MCF 10A (cell line): ENCODE measurements around the gene AFF4. TPM values are rescaled to one million over a fixed set of nuclear protein-coding genes. Genes with fewer than 3 reads are reported as not detected.

Experiments used
- BruUV-seq: library from RNA; stranded (reverse); fragments of 400-500 nt; replicated peaks from 2 replicates; lab custom pipeline; 2021; lab: Mats Ljungman, UMichigan
- CTCF ChIA-PET: fragments of 300-600 bp; sonication (Branson Sonifier 250); formaldehyde crosslinking; extraction: SDS; loops from one replicate; lab custom pipeline; 2021; ENCODE audit warnings: antibody characterized with exemption, inconsistent platforms; lab: Yijun Ruan, JAX
- POLR2A ChIA-PET: fragments of 300-600, 350-650 bp; sonication (Branson Sonifier 250); formaldehyde crosslinking; extraction: SDS; loops from one replicate; lab custom pipeline; 2020; ENCODE audit warnings: antibody characterized with exemption, inconsistent platforms; lab: Yijun Ruan, JAX
- DNase-seq: peaks from one replicate; pipeline ENCODE4 v3.0.0-alpha.2; 2018; ENCODE audit not compliant: unreplicated experiment
- H3K27ac Mint-ChIP-seq: one replicate; pipeline ENCODE4 v1.8.0; 2022; ENCODE audit warnings: mild to moderate bottlenecking, low read depth, mixed read lengths; ENCODE audit not compliant: unreplicated experiment
- H3K27me3 Mint-ChIP-seq: one replicate; pipeline ENCODE4 v1.8.0; 2022; ENCODE audit warnings: mixed read lengths; ENCODE audit not compliant: insufficient read depth, unreplicated experiment
- H3K36me3 Mint-ChIP-seq: one replicate; pipeline ENCODE4 v1.8.0; 2022; ENCODE audit warnings: mild to moderate bottlenecking, moderate library complexity, mixed read lengths; ENCODE audit not compliant: insufficient read depth, unreplicated experiment
- H3K4me1 Mint-ChIP-seq: one replicate; pipeline ENCODE4 v1.8.0; 2022; ENCODE audit warnings: mixed read lengths; ENCODE audit not compliant: insufficient read depth, unreplicated experiment
- H3K4me3 Mint-ChIP-seq: one replicate; pipeline ENCODE4 v1.8.0; 2022; ENCODE audit warnings: mild to moderate bottlenecking, moderate library complexity, mixed read lengths; ENCODE audit not compliant: unreplicated experiment
- H3K9me3 Mint-ChIP-seq: one replicate; pipeline ENCODE4 v1.8.0; 2022; ENCODE audit warnings: mixed read lengths; ENCODE audit not compliant: unreplicated experiment
- intact Hi-C: fragments of 100-400 bp; cut with micrococcal nuclease; formaldehyde crosslinking; loops from 2 replicates; pipeline ENCODE4 v1.14.1; 2022
- total RNA-seq: library from RNA; stranded (reverse); gene quantifications from 2 replicates; pipeline ENCODE4 v1.2.3, GENCODE V29; 2022
- TF ChIP-seq, protein P1 (sequence below): fragments of 200-600 bp; IDR thresholded peaks from one replicate; pipeline ENCODE4 v1.8.0; 2022; ENCODE audit warnings: antibody characterized with exemption, mild to moderate bottlenecking; ENCODE audit not compliant: unreplicated experiment

AFF4 gene
- total RNA-seq, 1 experiment from 2014 or later = 206 TPM

- no peak for DNase-seq
- Mint-ChIP-seq H3K27me3 (no peaks in the 10 kb centered on the region), H3K9me3 (no peaks in the 10 kb centered on the region), H3K27ac (peak overlapping the region; percentile 86), H3K4me3 (peak overlapping the region; percentile 90), H3K4me1 (peaks cover 21% of the 10 kb centered on the region), H3K36me3 (peaks cover 16% of the 10 kb centered on the region)
- TF ChIP-seq, protein P1, sequence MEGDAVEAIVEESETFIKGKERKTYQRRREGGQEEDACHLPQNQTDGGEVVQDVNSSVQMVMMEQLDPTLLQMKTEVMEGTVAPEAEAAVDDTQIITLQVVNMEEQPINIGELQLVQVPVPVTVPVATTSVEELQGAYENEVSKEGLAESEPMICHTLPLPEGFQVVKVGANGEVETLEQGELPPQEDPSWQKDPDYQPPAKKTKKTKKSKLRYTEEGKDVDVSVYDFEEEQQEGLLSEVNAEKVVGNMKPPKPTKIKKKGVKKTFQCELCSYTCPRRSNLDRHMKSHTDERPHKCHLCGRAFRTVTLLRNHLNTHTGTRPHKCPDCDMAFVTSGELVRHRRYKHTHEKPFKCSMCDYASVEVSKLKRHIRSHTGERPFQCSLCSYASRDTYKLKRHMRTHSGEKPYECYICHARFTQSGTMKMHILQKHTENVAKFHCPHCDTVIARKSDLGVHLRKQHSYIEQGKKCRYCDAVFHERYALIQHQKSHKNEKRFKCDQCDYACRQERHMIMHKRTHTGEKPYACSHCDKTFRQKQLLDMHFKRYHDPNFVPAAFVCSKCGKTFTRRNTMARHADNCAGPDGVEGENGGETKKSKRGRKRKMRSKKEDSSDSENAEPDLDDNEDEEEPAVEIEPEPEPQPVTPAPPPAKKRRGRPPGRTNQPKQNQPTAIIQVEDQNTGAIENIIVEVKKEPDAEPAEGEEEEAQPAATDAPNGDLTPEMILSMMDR = no peak
- ChIA-PET CTCF (interaction anchor here (0.6 to 10.4 kb wide), 11 partner anchors 8 to 287 kb away, joined by 3 to 211 read pairs (median 37); partner anchors contain the start of genes GDF9, LEAP2 and UQCRQ), POLR2A (interaction anchor here (0.6 to 10.9 kb wide), 8 partner anchors 9 to 470 kb away, joined by 3 to 176 read pairs (median 5); partner anchors contain the start of genes GDF9, LEAP2 and UQCRQ)
- BruUV-seq = no TSS peak
- intact Hi-C loops = no loop called here
Observed at GRCh38 chr5:132831095-132831860, 132.2 kb downstream of the AFF4 start.

DNA sequence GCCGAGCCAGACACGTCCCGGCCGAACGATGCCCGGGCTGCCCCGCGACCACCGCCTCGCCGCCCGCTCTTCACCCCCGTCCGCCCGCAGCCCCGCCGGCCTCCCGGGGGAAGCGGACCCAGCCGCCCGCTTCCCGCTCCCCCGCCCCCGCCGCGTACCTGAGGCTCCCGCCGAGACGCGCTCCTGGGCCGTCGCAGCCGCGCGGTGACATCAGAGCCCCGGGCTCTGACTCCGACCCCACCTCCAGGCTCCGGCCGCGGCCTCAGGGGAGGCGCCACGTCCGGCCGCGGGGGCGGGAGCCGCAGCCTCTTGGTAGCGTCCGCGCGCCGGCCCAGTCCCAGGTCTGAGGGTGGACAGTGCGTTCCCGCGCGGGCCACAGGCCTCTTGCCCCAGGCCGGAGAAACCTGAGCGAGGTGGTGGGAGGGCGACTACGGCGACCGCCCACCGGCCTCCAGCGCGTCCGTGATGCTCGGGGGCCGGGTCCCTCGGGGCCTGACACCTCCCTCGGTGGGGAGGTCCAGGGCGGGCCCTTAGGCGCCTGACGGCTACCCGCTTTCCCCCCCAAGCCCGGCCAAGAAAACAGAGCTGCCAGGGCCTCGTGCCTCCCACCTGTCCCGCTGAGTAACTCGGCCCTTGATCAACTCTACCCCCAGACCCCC is 132.9 kb downstream of the AFF4 start, which contains the start of gene SHROOM1:
Gene SHROOM1 (minus strand): TSS at position 212 of the 659 bp plus-strand sequence. CDS start 4,507 bp downstream, outside the sequence.
- Mint-ChIP-seq H3K4me1 (peaks cover 21% of the 10 kb centered on the region), H3K9me3 (no peaks in the 10 kb centered on the region), H3K36me3 (peaks cover 16% of the 10 kb centered on the region), H3K4me3 (peak within 1 kb of the TSS; percentile 90), H3K27me3 (no peaks in the 10 kb centered on the region), H3K27ac (peak within 1 kb of the TSS; percentile 90)
- intact Hi-C loops = loop anchor here (1.0 kb wide), 3 partner anchors 11 to 53 kb away; partner anchors contain the start of genes GDF9 and UQCRQ
- peak; percentile 84 for DNase-seq
- POLR2A ChIA-PET = interaction anchor here (0.6 to 10.9 kb wide), 14 partner anchors 10 to 469 kb away, joined by 3 to 176 read pairs (median 6); partner anchors contain the start of genes GDF9, KIF3A, LEAP2 and RAD50
- TF ChIP-seq, protein P1 = no peak
- TSS peak; percentile 61 for BruUV-seq
- CTCF ChIA-PET = interaction anchor here (0.5 to 10.4 kb wide), 21 partner anchors 9 to 1542 kb away, joined by 3 to 211 read pairs (median 5); partner anchors contain the start of genes GDF9, LEAP2 and UQCRQ

DNA sequence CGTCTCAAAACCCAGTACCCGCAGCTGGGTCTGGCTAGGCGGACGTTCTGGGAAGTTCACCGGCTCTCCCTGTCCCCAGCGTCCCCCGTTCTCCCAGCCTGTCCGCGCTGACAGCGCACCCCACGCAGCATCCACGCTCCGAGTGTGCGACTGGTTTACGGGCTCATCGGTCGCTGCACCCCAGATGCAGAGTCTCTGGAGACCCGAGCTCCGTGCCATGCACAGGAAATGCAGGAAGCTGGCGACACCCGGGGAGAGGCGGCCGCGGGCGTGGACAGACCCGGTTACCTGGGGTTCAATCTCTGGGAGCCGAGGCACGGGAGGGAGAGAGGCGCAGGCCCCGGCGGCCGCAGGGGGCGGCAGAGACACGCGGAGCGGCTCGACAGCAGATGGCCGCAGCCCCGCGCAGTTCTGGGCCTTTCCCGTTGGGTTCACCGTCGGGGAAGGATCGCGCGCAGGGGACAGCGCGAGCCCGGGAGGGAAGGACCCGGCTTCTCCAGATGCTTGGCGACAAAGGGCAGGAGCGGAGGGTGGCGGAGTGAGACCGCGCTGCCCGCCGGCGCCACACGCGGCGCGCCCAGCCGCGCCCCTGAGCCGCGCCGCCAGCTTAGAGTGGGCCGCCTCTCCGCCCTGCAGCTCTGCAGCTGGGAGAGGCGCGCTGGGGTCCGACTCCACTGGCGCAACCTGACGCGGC is 133.5 kb downstream of the AFF4 start:
- no peaks in the 10 kb centered on the region for H3K27me3 Mint-ChIP-seq
- peaks cover 21% of the 10 kb centered on the region for H3K4me1 Mint-ChIP-seq
- H3K27ac Mint-ChIP-seq = peak overlapping the region; percentile 90
- H3K36me3 Mint-ChIP-seq = peaks cover 21% of the 10 kb centered on the region
- H3K9me3 Mint-ChIP-seq = no peaks in the 10 kb centered on the region
- peak; percentile 87 for DNase-seq
- H3K4me3 Mint-ChIP-seq = peak overlapping the region; percentile 90
- POLR2A ChIA-PET = interaction anchor here (0.6 to 10.9 kb wide), 12 partner anchors 10 to 273 kb away, joined by 3 to 176 read pairs (median 6); partner anchors contain the start of genes GDF9, KIF3A, LEAP2 and RAD50
- intact Hi-C loops = loop anchor here (1.0 kb wide), 3 partner anchors 11 to 53 kb away; partner anchors contain the start of genes GDF9 and UQCRQ
- TF ChIP-seq, protein P1 = peak; percentile 98
- BruUV-seq = no TSS peak
- CTCF ChIA-PET = interaction anchor here (0.5 to 10.4 kb wide), 35 partner anchors 9 to 1542 kb away, joined by 3 to 211 read pairs (median 4); partner anchors contain the start of genes GDF9, LEAP2 and UQCRQ
